WTC11 (cell line): ENCODE measurements around the gene AHR. TPM values are rescaled to one million over a fixed set of nuclear protein-coding genes. Genes with fewer than 3 reads are reported as not detected.

Experiments used
- ATAC-seq: fragments of 200-7000 bp; cut with Tn5 transposase; 2 replicates; pipeline ENCODE4 v1.10.0; 2021; ENCODE audit warnings: mild to moderate bottlenecking, moderate library complexity
- CTCF ChIA-PET: fragments of 300-600 bp; sonication (Branson Sonifier 250); formaldehyde crosslinking; loops from one replicate; lab custom pipeline; 2021; ENCODE audit warnings: antibody characterized with exemption; lab: Charles Lee
- POLR2A ChIA-PET: fragments of 350-600 bp; sonication (Branson Sonifier 250); formaldehyde crosslinking; loops from one replicate; lab custom pipeline; 2021; ENCODE audit warnings: antibody characterized with exemption; lab: Charles Lee
- DNase-seq: peaks from one replicate; pipeline ENCODE4 v3.0.0; 2021; ENCODE audit warnings: low spot score
- H3K27ac Mint-ChIP-seq: 2 replicates; pipeline ENCODE4 v1.8.0; 2021; ENCODE audit warnings: mixed read lengths
- H3K27me3 Mint-ChIP-seq: 2 replicates; pipeline ENCODE4 v1.8.0; 2021; ENCODE audit warnings: low read depth, mild to moderate bottlenecking, moderate library complexity, mixed read lengths
- H3K36me3 Mint-ChIP-seq: 2 replicates; pipeline ENCODE4 v1.8.0; 2021; ENCODE audit warnings: mixed read lengths
- H3K4me1 Mint-ChIP-seq: 2 replicates; pipeline ENCODE4 v1.8.0; 2022; ENCODE audit warnings: mixed read lengths
- H3K4me3 Mint-ChIP-seq: 2 replicates; pipeline ENCODE4 v1.8.0; 2021; ENCODE audit warnings: mild to moderate bottlenecking, moderate library complexity, mixed read lengths
- H3K9me3 Mint-ChIP-seq: 2 replicates; pipeline ENCODE4 v1.8.0; 2021; ENCODE audit warnings: mixed read lengths
- ATF1 ChIP-seq: sonication (generic); formaldehyde crosslinking; IDR thresholded peaks from 2 replicates; pipeline ENCODE4 v1.8.1; 2023; ENCODE audit warnings: mild to moderate bottlenecking, moderate library complexity, missing genetic modification reagents
- ESRRA ChIP-seq: sonication (generic); formaldehyde crosslinking; IDR thresholded peaks from 2 replicates; pipeline ENCODE4 v1.8.1; 2022; ENCODE audit warnings: mild to moderate bottlenecking, missing genetic modification reagents, borderline replicate concordance
- GABPB1 ChIP-seq: sonication (generic); formaldehyde crosslinking; IDR thresholded peaks from 2 replicates; pipeline ENCODE4 v1.8.1; 2023; ENCODE audit warnings: mild to moderate bottlenecking, missing genetic modification reagents
- JUN ChIP-seq: sonication (generic); formaldehyde crosslinking; IDR thresholded peaks from 2 replicates; pipeline ENCODE4 v1.8.0; 2023; ENCODE audit warnings: mild to moderate bottlenecking, missing genetic modification reagents
- NR3C1 ChIP-seq: sonication (generic); formaldehyde crosslinking; conservative IDR thresholded peaks from 2 replicates; pipeline ENCODE4 v1.8.1; 2023; ENCODE audit warnings: low read depth, mild to moderate bottlenecking, missing genetic modification reagents
- SMAD4 ChIP-seq: sonication (generic); formaldehyde crosslinking; IDR thresholded peaks from 2 replicates; pipeline ENCODE4 v1.8.0; 2022; ENCODE audit warnings: mild to moderate bottlenecking, missing genetic modification reagents
- SP1 ChIP-seq: sonication (generic); formaldehyde crosslinking; conservative IDR thresholded peaks from 2 replicates; pipeline ENCODE4 v1.8.1; 2022; ENCODE audit warnings: missing genetic modification reagents
- TEAD4 ChIP-seq: sonication (generic); formaldehyde crosslinking; IDR thresholded peaks from 2 replicates; pipeline ENCODE4 v1.8.0; 2022; ENCODE audit warnings: mild to moderate bottlenecking, missing genetic modification reagents
- ZNF219 ChIP-seq: sonication (generic); formaldehyde crosslinking; IDR thresholded peaks from 2 replicates; pipeline ENCODE4 v1.8.0; 2023; ENCODE audit warnings: missing genetic modification reagents, mild to moderate bottlenecking, borderline replicate concordance
- ZNF263 ChIP-seq: sonication (generic); formaldehyde crosslinking; IDR thresholded peaks from 2 replicates; pipeline ENCODE4 v1.8.1; 2022; ENCODE audit warnings: low read depth, mild to moderate bottlenecking, moderate library complexity, missing genetic modification reagents
- ZNF396 ChIP-seq: fragments of 250-450 bp; sonication (Bioruptor Pico); IDR thresholded peaks from 2 replicates; pipeline ENCODE4 v1.8.0; 2021; ENCODE audit warnings: mild to moderate bottlenecking, moderate library complexity, borderline replicate concordance
- total RNA-seq: library from RNA; stranded (reverse); gene quantifications from 3 replicates; pipeline ENCODE4 v1.2.3, GENCODE V29; 2021
- TF ChIP-seq, protein P1 (sequence below): fragments of 200-600 bp; IDR thresholded peaks from 2 replicates; pipeline ENCODE4 v1.8.0; 2022; ENCODE audit warnings: antibody characterized with exemption
- TF ChIP-seq, protein P2 (sequence below): sonication (generic); formaldehyde crosslinking; IDR thresholded peaks from 2 replicates; pipeline ENCODE4 v1.8.1; 2022; ENCODE audit warnings: low read depth, mild to moderate bottlenecking, moderate library complexity, missing genetic modification reagents, borderline replicate concordance
- TF ChIP-seq, protein P3 (sequence below): fragments of 250-450 bp; sonication (Bioruptor Pico); conservative IDR thresholded peaks from 2 replicates; pipeline ENCODE4 v1.9.0; 2021; ENCODE audit warnings: mild to moderate bottlenecking
- TF ChIP-seq, protein P4 (sequence below): sonication (generic); formaldehyde crosslinking; IDR thresholded peaks from 2 replicates; pipeline ENCODE4 v1.8.0; 2023; ENCODE audit warnings: missing genetic modification reagents
- TF ChIP-seq, protein P5 (sequence below): sonication (generic); formaldehyde crosslinking; conservative IDR thresholded peaks from 2 replicates; pipeline ENCODE4 v1.8.1; 2023; ENCODE audit warnings: mild to moderate bottlenecking, low read depth, missing genetic modification reagents, moderate library complexity
- TF ChIP-seq, protein P6 (sequence below): sonication (generic); formaldehyde crosslinking; IDR thresholded peaks from 2 replicates; pipeline ENCODE4 v1.8.1; 2023; ENCODE audit warnings: mild to moderate bottlenecking, moderate library complexity, missing genetic modification reagents
- TF ChIP-seq, protein P7 (sequence below): sonication (generic); formaldehyde crosslinking; IDR thresholded peaks from 2 replicates; pipeline ENCODE4 v1.8.0; 2022; ENCODE audit warnings: mild to moderate bottlenecking, missing genetic modification reagents

AHR gene
- total RNA-seq, 1 experiment from 2014 or later, result 5.8 TPM

DNA sequence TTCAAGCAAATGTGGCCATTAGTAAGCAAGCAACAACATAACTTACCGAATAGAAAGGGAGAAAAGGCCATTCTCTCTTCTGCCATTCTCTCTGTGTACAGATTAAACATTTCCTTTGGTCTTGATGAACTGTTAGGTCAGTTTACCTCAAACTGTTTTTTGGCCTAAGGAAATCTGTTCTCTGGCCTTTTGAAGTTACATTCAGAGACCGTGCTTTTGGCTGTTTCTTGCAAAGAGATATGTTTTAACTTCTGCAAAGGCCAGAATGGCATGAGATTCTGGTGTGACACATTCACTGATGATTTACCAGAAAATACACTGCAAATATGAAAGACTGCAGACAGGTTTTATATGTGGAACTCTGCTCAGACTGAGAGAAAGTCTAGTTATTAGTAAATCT lies 22.2 kb downstream of the AHR start:
- TF ChIP-seq JUN (no peak), ZNF263 (no peak), ESRRA (no peak), ATF1 (CRISPR knock-in tag) (no peak), SMAD4 (CRISPR knock-in tag) (no peak), SP1 (no peak), NR3C1 (CRISPR knock-in tag) (no peak)
- TF ChIP-seq, protein P1, sequence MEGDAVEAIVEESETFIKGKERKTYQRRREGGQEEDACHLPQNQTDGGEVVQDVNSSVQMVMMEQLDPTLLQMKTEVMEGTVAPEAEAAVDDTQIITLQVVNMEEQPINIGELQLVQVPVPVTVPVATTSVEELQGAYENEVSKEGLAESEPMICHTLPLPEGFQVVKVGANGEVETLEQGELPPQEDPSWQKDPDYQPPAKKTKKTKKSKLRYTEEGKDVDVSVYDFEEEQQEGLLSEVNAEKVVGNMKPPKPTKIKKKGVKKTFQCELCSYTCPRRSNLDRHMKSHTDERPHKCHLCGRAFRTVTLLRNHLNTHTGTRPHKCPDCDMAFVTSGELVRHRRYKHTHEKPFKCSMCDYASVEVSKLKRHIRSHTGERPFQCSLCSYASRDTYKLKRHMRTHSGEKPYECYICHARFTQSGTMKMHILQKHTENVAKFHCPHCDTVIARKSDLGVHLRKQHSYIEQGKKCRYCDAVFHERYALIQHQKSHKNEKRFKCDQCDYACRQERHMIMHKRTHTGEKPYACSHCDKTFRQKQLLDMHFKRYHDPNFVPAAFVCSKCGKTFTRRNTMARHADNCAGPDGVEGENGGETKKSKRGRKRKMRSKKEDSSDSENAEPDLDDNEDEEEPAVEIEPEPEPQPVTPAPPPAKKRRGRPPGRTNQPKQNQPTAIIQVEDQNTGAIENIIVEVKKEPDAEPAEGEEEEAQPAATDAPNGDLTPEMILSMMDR, result no peak
- TF ChIP-seq, protein P2, sequence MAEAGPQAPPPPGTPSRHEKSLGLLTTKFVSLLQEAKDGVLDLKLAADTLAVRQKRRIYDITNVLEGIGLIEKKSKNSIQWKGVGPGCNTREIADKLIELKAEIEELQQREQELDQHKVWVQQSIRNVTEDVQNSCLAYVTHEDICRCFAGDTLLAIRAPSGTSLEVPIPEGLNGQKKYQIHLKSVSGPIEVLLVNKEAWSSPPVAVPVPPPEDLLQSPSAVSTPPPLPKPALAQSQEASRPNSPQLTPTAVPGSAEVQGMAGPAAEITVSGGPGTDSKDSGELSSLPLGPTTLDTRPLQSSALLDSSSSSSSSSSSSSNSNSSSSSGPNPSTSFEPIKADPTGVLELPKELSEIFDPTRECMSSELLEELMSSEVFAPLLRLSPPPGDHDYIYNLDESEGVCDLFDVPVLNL, result no peak
- no peak overlapping the region for H3K4me3 Mint-ChIP-seq
- H3K27ac Mint-ChIP-seq, result no peak overlapping the region
- H3K36me3 Mint-ChIP-seq, result no peaks in the 10 kb centered on the region
- no peaks in the 10 kb centered on the region for H3K9me3 Mint-ChIP-seq
- DNase-seq (no peak), ATAC-seq (no peak)
- CTCF ChIA-PET, result no interaction called here
- no peaks in the 10 kb centered on the region for H3K27me3 Mint-ChIP-seq
- POLR2A ChIA-PET, result no interaction called here
- H3K4me1 Mint-ChIP-seq, result peaks cover 33% of the 10 kb centered on the region

DNA sequence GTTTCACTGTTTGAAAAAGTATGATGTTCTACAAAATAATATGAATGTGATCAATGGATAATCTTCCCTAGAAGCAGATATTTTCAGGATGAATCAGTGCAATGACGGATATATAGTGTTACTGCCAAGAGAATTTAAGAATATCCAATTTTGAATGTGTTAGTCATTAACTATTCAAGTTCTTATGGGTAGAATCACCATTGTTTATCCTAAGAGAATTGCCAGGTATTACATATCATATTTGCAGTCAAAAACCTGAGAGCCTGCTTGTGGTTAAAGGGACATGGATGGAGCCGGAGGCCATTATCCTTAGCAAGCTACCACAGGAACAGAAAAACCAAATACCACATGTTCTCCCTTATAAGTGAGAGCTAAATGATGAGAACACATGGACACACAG lies 26.9 kb downstream of the AHR start:
- no peak for DNase-seq
- Mint-ChIP-seq H3K36me3 (0 out of 2 replicates have a peak, but pooled peaks cover 3% of the 10 kb centered on the region), H3K4me3 (no peak overlapping the region), H3K27me3 (no peaks in the 10 kb centered on the region), H3K27ac (no peak overlapping the region), H3K9me3 (no peaks in the 10 kb centered on the region), H3K4me1 (peaks cover 4% of the 10 kb centered on the region)
- ChIA-PET POLR2A (no interaction called here), CTCF (no interaction called here)
- no peak for ATAC-seq
- TF ChIP-seq, protein P1, result no peak
- TF ChIP-seq, protein P3, sequence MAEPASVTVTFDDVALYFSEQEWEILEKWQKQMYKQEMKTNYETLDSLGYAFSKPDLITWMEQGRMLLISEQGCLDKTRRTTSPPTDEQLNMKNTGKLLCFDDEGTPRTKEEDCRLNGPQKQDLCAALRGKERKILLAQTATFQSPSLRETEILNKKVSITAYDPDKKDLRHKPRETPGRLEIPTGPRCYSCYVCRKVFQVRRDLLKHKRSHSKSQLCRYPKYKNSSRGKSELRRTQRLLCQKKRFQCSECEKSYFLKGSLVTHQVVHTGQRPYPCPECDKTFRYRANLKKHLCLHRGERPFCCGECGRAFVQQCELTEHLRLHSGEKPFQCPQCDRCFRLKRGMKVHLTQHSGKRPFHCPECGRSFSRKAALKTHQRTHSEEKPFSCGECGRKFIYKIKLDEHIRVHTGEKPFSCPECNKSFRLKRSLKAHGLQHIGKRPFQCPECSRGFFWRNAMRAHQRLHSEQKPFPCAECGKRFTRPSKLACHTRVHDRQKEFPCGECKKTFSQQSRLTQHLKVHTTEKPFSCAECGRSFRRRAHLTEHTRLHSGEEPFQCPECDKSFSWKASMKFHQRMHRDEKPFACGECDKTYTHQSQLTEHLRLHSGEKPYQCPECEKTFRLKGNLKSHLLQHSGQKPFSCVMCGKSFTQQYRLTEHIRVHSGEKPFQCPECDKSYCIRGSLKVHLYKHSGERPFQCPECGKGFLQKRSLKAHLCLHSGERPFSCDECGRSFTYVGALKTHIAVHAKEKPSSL (CRISPR knock-in tag), result no peak
- TF ChIP-seq ZNF219 (CRISPR knock-in tag) (no peak), ZNF396 (no peak), GABPB1 (CRISPR knock-in tag) (no peak), ESRRA (no peak), TEAD4 (no peak)
- TF ChIP-seq, protein P4, sequence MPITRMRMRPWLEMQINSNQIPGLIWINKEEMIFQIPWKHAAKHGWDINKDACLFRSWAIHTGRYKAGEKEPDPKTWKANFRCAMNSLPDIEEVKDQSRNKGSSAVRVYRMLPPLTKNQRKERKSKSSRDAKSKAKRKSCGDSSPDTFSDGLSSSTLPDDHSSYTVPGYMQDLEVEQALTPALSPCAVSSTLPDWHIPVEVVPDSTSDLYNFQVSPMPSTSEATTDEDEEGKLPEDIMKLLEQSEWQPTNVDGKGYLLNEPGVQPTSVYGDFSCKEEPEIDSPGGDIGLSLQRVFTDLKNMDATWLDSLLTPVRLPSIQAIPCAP (CRISPR knock-in tag), result no peak
- TF ChIP-seq, protein P5, sequence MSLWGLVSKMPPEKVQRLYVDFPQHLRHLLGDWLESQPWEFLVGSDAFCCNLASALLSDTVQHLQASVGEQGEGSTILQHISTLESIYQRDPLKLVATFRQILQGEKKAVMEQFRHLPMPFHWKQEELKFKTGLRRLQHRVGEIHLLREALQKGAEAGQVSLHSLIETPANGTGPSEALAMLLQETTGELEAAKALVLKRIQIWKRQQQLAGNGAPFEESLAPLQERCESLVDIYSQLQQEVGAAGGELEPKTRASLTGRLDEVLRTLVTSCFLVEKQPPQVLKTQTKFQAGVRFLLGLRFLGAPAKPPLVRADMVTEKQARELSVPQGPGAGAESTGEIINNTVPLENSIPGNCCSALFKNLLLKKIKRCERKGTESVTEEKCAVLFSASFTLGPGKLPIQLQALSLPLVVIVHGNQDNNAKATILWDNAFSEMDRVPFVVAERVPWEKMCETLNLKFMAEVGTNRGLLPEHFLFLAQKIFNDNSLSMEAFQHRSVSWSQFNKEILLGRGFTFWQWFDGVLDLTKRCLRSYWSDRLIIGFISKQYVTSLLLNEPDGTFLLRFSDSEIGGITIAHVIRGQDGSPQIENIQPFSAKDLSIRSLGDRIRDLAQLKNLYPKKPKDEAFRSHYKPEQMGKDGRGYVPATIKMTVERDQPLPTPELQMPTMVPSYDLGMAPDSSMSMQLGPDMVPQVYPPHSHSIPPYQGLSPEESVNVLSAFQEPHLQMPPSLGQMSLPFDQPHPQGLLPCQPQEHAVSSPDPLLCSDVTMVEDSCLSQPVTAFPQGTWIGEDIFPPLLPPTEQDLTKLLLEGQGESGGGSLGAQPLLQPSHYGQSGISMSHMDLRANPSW (CRISPR knock-in tag), result no peak
- TF ChIP-seq, protein P6, sequence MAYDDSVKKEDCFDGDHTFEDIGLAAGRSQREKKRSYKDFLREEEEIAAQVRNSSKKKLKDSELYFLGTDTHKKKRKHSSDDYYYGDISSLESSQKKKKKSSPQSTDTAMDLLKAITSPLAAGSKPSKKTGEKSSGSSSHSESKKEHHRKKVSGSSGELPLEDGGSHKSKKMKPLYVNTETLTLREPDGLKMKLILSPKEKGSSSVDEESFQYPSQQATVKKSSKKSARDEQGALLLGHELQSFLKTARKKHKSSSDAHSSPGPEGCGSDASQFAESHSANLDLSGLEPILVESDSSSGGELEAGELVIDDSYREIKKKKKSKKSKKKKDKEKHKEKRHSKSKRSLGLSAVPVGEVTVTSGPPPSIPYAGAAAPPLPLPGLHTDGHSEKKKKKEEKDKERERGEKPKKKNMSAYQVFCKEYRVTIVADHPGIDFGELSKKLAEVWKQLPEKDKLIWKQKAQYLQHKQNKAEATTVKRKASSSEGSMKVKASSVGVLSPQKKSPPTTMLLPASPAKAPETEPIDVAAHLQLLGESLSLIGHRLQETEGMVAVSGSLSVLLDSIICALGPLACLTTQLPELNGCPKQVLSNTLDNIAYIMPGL (CRISPR knock-in tag), result no peak
- TF ChIP-seq, protein P7, sequence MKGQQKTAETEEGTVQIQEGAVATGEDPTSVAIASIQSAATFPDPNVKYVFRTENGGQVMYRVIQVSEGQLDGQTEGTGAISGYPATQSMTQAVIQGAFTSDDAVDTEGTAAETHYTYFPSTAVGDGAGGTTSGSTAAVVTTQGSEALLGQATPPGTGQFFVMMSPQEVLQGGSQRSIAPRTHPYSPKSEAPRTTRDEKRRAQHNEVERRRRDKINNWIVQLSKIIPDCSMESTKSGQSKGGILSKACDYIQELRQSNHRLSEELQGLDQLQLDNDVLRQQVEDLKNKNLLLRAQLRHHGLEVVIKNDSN, result no peak
